ENCODE measurements around the gene KLF1. TPM values are rescaled to one million over a fixed set of nuclear protein-coding genes. Genes with fewer than 3 reads are reported as not detected.
"Not testable (repeated sequence)": the region's sequence is repeated elsewhere in the genome, so short reads cannot be mapped to it uniquely, and the experiment has no call there.

Gene KLF1
- total RNA-seq, 1 donor from 2014 or later, result not detected

DNA sequence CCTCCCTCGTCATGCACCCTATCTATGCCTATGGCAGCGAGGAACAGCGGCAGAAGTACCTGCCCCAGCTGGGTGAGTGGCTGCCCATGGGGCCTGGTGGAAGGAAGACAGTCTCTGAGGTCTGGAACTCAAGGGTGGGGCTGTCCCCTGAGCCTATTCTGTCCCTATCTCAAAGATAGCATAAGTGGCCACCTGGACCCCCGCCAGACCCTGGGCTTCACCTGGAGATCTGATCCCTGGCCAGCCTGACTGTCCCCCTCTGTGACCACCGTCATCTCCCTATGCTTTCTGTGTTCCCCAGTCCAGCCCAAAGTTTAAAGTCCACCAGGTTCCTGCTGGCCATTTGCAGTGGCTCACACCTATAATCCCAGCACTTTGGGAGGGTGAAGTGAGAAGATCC is 6.6 kb upstream of the KLF1 start:
- ATAC-seq (no peak), DNase-seq (no peak)
- intact Hi-C loops (cut with micrococcal nuclease), result no loop called here

DNA sequence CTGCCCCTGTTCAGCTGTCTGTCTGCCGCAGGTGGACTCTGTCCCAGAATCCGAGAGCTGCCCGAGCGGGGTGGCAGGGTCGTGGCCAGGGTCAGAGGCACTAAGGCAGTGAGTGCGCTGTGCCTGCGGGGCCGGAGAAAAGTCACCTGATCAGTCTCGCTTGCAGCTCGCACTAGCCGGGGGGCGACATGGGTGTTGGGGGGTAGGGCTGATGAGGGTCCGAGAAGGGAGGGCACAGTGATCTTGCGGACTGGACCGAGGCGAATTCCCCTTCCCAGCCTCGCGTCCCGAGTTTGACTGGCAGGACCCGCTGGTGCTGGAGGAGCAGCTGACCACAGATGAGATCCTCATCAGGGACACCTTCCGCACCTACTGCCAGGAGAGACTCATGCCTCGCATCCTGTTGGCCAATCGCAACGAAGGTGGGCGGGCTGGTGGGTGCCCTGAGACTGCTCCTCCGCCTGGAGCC is 4.6 kb upstream of the KLF1 start:
- intact Hi-C loops (cut with micrococcal nuclease), result no loop called here
- no peak for ATAC-seq
- DNase-seq, result no peak

GRCh38 chr19:12890787-12891552 is 4.0 kb upstream of the KLF1 start, which contains the start of gene GCDH:
GCDH (plus strand) TSS chr19:12891160; CDS start chr19:12891305, 145 bp downstream.
- DNase-seq (peak; percentile 95), ATAC-seq (peak; percentile 99)
- intact Hi-C loops (cut with micrococcal nuclease), result no loop called here

- intact Hi-C loops (cut with micrococcal nuclease); DNase-seq; ATAC-seq: not testable (repeated sequence)
Observed at GRCh38 chr19:12890299-12890786, 3.3 kb upstream of the KLF1 start.

- DNase-seq (no peak), ATAC-seq (no peak)
- intact Hi-C loops (cut with micrococcal nuclease), result no loop called here
Observed at GRCh38 chr19:12888006-12888603, 1.1 kb upstream of the KLF1 start.

GRCh38 chr19:12886651-12886968 is 391 bp downstream of the KLF1 start:
- no peak for ATAC-seq
- intact Hi-C loops (cut with micrococcal nuclease), result no loop called here
- DNase-seq, result no peak

DNA sequence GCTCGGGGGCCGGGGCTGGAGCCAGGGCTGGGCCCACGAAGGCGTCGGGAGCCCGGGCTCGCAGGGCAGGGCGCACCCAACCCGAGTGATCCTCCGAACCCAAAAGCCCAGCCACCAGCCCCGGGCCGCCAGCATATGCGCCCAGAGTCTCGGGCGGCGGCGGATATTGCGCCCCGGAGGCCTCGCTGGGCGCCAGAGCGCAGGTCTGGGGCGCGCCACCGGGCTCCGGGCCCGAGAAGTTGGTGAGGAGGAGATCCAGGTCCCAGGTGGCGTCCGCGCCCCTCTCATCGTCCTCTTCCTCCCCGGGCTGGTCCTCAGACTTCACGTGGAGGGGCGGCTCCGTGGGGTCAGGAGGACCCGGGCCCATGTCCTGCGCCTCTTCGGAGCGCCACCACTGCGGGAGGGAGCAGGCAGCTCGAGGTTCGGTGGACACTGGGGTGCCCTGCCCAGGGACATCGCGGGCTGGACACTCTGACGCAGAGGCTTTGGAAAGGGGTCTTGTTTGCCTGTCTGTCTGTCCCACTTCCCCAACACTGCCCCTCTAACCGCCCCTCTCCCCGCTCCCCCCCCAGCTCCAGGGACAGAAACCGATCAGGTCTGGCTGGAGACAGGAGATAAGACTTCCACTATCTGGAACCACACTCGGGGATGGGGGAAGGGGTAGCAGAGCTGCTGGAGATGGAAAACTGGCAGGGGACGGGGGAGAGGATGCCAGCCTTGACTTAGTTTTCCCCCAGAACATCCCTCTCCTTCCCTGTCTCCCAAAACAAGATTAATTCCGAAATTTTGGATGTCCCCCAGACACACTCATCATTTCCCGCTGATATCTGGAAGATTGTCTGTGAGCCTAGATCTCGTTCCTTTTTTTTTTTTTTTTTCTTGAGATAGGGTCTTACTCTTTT is 1.0 kb downstream of the KLF1 start:
- ATAC-seq (no peak), DNase-seq (no peak)
- intact Hi-C loops (cut with micrococcal nuclease), result no loop called here

DNA sequence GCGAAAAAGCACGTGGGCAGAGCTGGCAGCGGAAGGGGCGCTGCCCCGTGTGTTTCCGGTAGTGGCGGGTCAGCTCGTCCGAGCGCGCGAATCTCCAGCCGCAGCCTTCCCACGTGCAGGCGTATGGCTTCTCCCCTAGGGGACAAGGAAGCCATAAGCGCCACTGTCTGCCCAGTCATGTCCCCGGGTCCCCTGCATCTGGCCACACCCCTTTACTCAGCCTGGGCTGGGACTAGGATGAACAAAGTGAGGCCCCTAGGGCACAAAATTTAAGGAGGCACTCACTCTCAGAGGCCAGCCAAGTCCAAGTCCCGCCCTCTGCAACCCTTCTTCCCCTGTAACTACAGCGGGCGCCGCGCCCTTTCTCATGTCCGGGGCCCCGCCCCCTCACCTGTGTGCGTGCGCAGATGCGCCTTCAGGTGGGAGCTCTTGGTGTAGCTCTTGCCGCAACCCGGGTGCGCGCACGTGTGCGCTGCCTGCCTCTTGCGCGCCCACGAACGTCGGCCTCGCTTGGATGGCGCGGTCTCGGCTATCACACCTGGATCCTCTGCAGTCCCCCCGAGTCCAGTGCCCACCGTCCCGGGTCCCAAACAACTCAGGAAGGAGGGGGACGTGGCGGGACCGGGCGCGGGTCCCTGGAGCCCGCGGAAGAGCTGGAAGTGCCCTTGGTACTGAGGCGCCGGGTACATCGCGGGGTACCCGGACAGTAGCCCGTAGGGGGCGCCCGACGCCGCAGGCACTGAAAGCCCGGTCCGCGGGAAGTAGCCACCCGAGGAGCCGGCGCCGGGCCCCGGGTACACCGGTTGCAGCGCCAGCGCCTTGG is 1.9 kb downstream of the KLF1 start:
- intact Hi-C loops (cut with micrococcal nuclease), result no loop called here
- ATAC-seq (peak; percentile 25), DNase-seq (peak; percentile 85)

DNA sequence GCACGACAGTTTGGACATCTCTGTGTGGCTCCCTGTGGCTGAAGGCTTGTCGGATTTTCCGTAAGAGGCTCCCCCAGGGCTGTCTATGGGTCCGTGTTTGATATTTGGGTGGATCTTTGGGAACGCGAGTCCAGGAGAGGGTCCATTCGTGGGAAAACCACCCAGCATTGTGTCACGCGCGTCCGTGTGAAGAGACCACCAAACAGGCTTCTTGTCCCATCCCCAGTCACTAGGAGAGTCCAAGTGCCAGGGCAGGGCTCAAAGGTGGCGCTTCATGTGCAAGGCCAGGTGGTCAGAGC is 2.4 kb downstream of the KLF1 start:
- ATAC-seq, result no peak
- no peak for DNase-seq
- intact Hi-C loops (cut with micrococcal nuclease), result no loop called here

- DNase-seq, result no peak
- intact Hi-C loops (cut with micrococcal nuclease), result no loop called here
- ATAC-seq, result no peak
Observed at GRCh38 chr19:12884202-12884601, 2.8 kb downstream of the KLF1 start.

DNA sequence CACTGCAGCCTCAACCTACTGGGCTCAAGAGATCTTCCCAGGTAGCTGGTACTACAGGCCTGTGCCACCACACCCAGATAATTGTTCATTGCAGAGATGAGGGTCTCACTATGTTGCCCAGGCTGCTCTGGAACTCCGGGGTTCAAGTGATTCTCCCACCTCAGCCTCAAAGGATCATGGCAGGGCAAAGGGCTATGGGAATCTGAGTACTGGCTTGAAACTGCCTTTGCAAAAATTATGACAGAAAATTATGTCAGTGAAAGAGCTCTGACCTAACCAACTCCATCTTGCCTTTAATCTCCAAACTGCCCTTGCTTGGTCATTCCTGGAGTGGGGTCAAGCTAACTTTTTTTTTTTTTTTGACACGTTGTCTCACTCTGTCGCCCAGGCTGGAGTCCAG is 4.4 kb downstream of the KLF1 start:
- no peak for ATAC-seq
- intact Hi-C loops (cut with micrococcal nuclease), result no loop called here

GRCh38 chr19:12881172-12881808 is 5.7 kb downstream of the KLF1 start, which contains the start of gene DNASE2:
DNASE2 (minus strand) TSS chr19:12881449; CDS start chr19:12881375, 74 bp downstream.
- DNase-seq, result peak; percentile 97
- ATAC-seq, result peak; percentile 96
- intact Hi-C loops (cut with micrococcal nuclease), result no loop called here

More for the DNA sequence above, 4.4 kb downstream of the KLF1 start:
- DNase-seq, result no peak

- ATAC-seq (peak; percentile 47), DNase-seq (peak; percentile 55)
- intact Hi-C loops (cut with micrococcal nuclease), result no loop called here
Observed at GRCh38 chr19:12880551-12881171, 6.3 kb downstream of the KLF1 start.

DNA sequence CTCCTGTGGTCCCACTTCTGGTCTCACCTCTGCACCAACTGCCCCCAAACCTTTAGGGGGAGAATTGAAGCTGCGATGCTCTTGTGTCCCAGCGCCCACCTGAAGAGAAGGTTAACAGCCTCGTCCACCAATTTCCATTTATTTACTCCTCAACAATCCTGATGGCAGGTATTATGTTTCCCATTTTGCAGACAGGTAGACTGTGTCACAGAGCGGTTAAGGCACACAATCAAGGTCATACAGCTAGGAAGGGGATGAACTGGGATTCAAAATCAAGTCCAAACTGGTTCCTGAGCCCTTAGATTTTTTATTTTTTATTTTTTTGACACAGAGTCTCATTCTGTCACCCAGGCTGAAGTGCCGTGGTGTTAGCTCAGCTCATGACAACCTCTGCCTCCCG is 11.9 kb downstream of the KLF1 start:
- intact Hi-C loops (cut with micrococcal nuclease), result no loop called here
- ATAC-seq, result no peak
- no peak for DNase-seq

DNA sequence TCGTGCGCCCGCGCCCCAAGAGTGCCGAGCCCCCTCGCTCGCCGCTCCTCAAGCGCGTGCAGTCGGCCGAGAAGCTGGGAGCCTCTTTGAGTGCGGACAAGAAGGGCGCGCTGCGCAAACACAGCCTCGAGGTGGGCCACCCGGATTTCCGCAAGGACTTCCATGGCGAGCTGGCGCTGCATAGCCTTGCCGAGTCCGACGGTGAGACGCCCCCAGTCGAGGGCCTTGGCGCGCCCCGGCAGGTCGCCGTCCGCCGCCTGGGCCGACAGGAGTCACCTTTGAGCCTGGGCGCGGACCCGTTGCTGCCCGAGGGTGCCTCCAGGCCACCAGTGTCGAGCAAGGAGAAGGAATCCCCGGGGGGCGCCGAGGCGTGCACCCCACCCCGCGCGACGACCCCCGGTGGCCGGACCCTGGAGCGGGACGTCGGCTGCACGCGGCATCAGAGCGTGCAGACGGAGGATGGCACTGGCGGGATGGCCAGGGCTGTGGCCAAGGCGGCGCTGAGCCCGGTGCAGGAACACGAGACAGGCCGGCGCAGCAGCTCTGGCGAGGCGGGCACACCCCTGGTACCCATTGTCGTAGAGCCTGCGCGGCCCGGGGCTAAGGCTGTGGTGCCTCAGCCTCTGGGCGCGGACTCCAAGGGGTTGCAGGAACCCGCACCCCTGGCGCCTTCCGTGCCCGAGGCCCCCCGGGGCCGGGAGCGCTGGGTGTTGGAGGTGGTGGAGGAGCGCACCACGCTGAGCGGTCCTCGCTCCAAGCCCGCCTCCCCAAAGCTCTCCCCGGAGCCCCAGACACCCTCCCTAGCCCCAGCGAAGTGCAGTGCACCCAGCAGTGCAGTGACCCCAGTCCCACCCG is 12.9 kb downstream of the KLF1 start:
- DNase-seq (no peak), ATAC-seq (no peak)
- intact Hi-C loops (cut with micrococcal nuclease), result no loop called here

- peak; percentile 70 for ATAC-seq
- peak; percentile 34 for DNase-seq
- intact Hi-C loops (cut with micrococcal nuclease), result no loop called here
Observed at GRCh38 chr19:12872941-12873890, 13.8 kb downstream of the KLF1 start.

Data from left ventricle myocardium superior (tissue), 1 donor.